Keratinocyte (primary cell): ENCODE data around the gene SMIM20.

Experiments
- CTCF ChIP-seq, 3 experiments: IDR thresholded peaks in 1 of 3; conservative IDR thresholded peaks in 1 of 3; optimal IDR thresholded peaks in 1 of 3; 2 replicates in 2 of 3; 3 replicates in 1 of 3; pipeline versions ENCODE3 to v1.5.1; 2011; ENCODE audit warnings: low read length in 3 of 3, mild to moderate bottlenecking in 3 of 3, moderate library complexity in 2 of 3, control low read depth in 1 of 3, inconsistent platforms in 1 of 3; ENCODE audit not compliant: insufficient read depth in 2 of 3; ENCODE audit errors: extremely low read depth in 1 of 3
- EZH2 ChIP-seq: IDR thresholded peaks from one replicate; pipeline ENCODE4 v1.6.1; 2012; ENCODE audit warnings: inconsistent platforms, mild to moderate bottlenecking, low read length, moderate library complexity

GRCh38 chr4:25905371-25905770 is 8.6 kb upstream of the SMIM20 start:
- TF ChIP-seq CTCF (optimal IDR thresholded peaks at IDR 0.05 in 1 of 3, IDR thresholded peaks at IDR 0.05 in 1 of 3, conservative IDR thresholded peaks at IDR 0.05 in 1 of 3; ENCODE audit: extremely low read depth in 1 of 3, insufficient read depth in 2 of 3, low read length in 3 of 3) (no peak), EZH2 (no peak)
